ENCODE data around the gene ASAP2.

ASAP2 gene

DNA sequence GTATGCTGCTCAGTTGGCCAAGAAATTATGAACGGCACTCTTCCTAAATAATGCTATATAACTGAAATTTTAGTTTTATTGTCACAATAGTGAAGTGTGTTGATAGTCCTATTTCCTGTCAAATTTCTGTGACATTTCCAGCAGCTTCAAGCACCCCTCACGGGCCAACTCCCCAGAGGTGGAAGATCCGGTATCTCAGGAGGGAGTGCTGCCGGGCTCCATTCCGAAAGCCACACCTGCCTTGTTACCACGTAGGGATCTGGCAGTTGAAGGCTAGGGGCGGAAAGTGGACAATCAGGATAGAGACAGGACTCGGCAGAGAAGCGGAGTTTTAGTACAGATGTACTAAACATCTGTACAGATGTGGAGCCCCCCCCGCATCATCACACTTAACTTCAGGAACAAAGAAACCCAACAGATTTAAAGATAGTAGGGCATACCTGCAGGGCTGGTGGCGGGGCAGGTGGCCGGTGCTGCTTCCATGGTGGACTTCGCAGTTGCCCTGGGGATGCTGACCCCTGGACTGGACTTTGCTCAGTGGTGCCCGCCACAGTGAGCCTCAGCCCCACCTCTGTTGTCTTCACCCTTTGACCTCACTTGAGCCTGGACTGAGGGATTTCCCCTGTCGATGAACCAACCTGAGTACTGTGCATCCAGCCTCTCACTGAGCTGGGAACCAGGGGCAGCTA lies 22.3 kb downstream of the ASAP2 start:
- peaks cover 7% of the 10 kb centered on the region; the same call in 1 of the 2 replicates for H3K4me1 ChIP-seq (ENCODE audit: insufficient read depth, low read length)
- H3K27ac ChIP-seq (ENCODE audit: low read length): no peak overlapping the region
- no peaks in the 10 kb centered on the region for H3K36me3 ChIP-seq (ENCODE audit: insufficient read depth, low read depth, low read length)
- H3K9ac ChIP-seq (ENCODE audit: low read depth, low read length): no peak overlapping the region
- no peaks in the 10 kb centered on the region for H3K9me3 ChIP-seq (ENCODE audit: insufficient read depth, low read depth, low read length)
- H3K4me3 ChIP-seq (ENCODE audit: low read length): no peak overlapping the region
- H3K27me3 ChIP-seq (ENCODE audit: insufficient read depth, low read length): no peaks in the 10 kb centered on the region

DNA sequence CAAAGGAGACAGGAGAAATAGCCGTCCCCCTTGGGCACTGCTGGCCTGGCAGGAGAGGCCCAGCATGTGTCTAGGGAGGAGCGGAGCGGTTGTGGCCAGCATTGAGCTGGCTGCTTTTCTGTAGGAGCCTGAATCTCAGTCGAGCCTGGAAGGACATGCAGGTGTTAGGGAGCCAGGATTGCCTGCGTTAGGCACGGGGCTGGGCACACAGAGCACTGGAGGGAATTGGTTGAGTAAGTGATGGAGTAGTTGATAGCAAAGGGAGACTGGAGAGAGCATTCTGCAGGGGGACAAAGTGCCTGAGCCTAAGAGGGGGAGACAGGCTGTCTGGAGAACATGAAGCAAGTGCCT lies 22.8 kb downstream of the ASAP2 start:
- Histone ChIP-seq H3K4me1 (ENCODE audit: insufficient read depth, low read length) (peaks cover 10% of the 10 kb centered on the region; the same call in 1 of the 2 replicates), H3K27me3 (ENCODE audit: insufficient read depth, low read length) (no peaks in the 10 kb centered on the region), H3K9me3 (ENCODE audit: insufficient read depth, low read depth, low read length) (no peaks in the 10 kb centered on the region), H3K9ac (ENCODE audit: low read depth, low read length) (no peak overlapping the region), H3K27ac (ENCODE audit: low read length) (no peak overlapping the region), H3K4me3 (ENCODE audit: low read length) (no peak overlapping the region), H3K36me3 (ENCODE audit: insufficient read depth, low read depth, low read length) (no peaks in the 10 kb centered on the region)

DNA sequence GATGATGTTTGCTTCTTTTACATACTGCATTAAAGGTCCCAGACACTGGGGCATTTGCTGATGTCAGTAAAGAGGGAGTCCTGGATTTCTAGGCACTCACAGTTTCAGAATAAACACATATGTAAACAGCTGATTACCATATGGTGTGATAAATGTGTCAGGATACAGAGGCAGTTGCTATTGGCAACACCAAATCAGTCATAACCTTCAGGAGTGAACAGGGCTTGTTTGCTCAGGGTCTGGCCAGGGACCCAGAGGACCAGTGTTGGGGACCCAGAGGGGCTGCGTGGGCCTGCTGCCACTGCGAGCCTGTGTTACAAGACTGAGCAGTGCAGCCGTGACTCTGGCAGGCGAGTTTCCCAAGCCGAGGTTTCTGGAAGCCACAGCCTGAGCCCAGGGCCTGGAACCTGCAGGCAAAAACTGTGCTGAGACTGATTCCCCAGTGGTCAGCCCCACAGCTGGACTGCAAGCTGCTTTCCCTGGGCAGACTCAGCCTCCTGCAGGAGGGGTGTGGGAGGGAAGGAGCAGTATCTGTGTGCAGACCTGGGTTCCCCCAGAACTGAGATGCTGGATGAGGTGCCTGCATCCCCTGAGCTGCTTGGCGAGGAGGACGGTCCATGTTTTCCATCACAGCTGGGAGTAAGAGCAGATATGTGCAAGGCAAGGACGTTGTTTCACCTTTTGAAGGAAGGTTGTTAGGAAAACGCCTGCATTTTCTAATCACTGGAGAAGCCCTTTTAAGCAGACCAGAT lies 23.6 kb downstream of the ASAP2 start:
- no peak overlapping the region for H3K27ac ChIP-seq (ENCODE audit: low read length)
- no peak overlapping the region for H3K9ac ChIP-seq (ENCODE audit: low read depth, low read length)
- H3K27me3 ChIP-seq (ENCODE audit: insufficient read depth, low read length): no peaks in the 10 kb centered on the region
- H3K36me3 ChIP-seq (ENCODE audit: insufficient read depth, low read depth, low read length): no peaks in the 10 kb centered on the region
- no peak overlapping the region for H3K4me3 ChIP-seq (ENCODE audit: low read length)
- H3K4me1 ChIP-seq (ENCODE audit: insufficient read depth, low read length): peaks cover 10% of the 10 kb centered on the region; the same call in 1 of the 2 replicates
- no peaks in the 10 kb centered on the region for H3K9me3 ChIP-seq (ENCODE audit: insufficient read depth, low read depth, low read length)

DNA sequence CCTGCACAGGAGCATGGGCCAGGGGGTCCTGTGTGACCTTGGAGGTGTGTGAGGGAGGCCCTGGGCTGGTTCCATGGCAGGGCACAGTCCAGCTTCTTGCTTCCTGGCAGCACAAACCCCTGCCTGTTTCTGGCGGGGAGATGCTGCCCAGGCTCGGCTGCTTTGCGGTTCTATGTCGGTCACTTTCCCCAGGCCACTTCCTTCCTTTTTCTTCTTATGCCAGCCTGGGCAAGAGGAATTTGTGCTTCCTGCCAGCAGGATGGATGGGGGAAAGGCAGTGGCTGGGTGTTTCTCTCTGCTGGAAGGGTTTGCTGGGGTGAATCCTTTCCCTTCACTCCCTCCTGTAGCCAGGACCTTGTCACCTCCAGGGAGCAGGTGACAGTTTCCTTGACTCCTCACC lies 24.3 kb downstream of the ASAP2 start:
- Histone ChIP-seq H3K4me1 (ENCODE audit: insufficient read depth, low read length) (peaks cover 10% of the 10 kb centered on the region; the same call in 1 of the 2 replicates), H3K4me3 (ENCODE audit: low read length) (no peak overlapping the region), H3K27me3 (ENCODE audit: insufficient read depth, low read length) (no peaks in the 10 kb centered on the region), H3K9ac (ENCODE audit: low read depth, low read length) (no peak overlapping the region), H3K36me3 (ENCODE audit: insufficient read depth, low read depth, low read length) (no peaks in the 10 kb centered on the region), H3K27ac (ENCODE audit: low read length) (no peak overlapping the region), H3K9me3 (ENCODE audit: insufficient read depth, low read depth, low read length) (no peaks in the 10 kb centered on the region)

DNA sequence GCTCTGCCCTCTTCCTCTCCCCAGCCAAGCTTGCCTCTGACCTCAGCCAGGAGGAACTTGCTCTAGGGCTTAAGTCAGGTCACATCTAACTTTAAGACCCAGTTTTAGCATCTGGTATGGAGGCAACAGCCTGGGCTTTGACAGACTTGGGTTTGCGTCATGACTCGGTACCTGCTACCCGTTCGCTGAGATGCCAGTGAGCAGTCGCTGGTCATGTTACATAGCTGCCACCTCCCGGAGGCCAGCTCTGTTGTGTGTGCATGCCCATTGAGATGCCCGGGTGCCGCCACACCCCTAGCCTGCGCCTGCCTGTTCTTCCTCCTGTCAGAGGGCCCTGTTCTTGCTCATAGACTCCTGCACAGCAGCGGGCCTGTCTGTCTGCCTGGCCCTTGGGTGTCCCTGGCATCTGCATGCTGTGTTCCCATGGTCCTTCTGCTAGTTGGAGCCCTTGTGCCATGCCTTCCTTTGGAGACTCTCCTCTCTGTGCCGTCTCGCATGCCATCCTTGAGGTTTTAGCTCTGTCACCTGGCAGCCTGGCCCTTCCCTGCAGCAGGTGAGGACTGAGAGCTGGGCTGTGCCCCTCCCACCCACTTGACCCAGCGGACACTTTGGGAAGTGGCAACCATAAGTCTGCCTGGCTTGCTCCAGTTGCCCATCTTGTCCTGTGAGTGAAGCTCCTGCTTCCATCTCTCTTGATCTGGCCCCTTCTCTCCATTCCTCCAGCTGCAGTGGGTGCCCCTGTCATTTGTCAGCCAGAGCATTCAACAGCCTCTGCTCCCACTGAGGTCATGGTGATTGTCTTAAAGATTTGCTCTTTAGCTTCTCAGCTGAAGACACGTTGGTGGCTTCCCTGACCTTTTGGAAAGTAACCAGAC lies 24.9 kb downstream of the ASAP2 start:
- Histone ChIP-seq H3K4me3 (ENCODE audit: low read length) (no peak overlapping the region), H3K9me3 (ENCODE audit: insufficient read depth, low read depth, low read length) (no peaks in the 10 kb centered on the region), H3K27me3 (ENCODE audit: insufficient read depth, low read length) (no peaks in the 10 kb centered on the region), H3K36me3 (ENCODE audit: insufficient read depth, low read depth, low read length) (no peaks in the 10 kb centered on the region), H3K4me1 (ENCODE audit: insufficient read depth, low read length) (peaks cover 10% of the 10 kb centered on the region; the same call in 1 of the 2 replicates), H3K27ac (ENCODE audit: low read length) (no peak overlapping the region), H3K9ac (ENCODE audit: low read depth, low read length) (no peak overlapping the region)

DNA sequence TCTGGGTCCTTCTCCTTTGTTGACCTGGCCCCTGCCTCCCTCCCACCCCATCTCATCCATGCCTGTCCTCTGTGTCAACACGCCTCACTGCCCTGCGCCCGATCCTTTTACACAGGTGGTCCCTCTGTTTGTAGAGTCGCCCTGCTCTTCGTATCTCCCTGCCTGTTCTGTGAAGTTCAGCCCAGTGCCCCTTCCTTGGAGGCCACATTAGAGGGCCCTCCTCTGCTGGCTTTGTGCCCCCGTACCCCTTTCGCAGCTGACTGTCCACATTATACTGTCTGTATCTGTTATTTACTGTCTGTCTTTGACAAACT lies 25.5 kb downstream of the ASAP2 start:
- no peak overlapping the region for H3K4me3 ChIP-seq (ENCODE audit: low read length)
- H3K4me1 ChIP-seq (ENCODE audit: insufficient read depth, low read length): peaks cover 4% of the 10 kb centered on the region; the same call in 1 of the 2 replicates

DNA sequence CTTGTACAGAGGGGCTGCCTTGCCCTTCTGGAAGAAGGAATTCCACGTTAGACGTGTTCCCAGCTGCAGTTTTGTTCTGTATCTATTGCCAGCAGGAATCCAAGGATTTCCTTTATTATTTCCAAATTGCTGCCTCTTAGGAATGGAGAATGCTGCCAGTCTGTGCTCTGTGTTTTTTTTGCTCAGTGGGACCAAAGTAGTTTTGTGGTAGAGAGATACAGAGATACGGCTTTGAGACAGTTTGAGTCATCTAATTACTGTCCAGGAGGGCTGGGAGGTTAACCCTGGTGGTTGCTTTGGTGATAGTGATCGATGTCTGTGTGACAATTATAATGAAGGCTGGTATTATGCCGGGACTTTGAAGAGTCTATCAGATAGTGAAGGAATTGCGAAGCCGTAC lies 26.3 kb downstream of the ASAP2 start:
- no peaks in the 10 kb centered on the region for H3K9me3 ChIP-seq (ENCODE audit: insufficient read depth, low read depth, low read length)
- H3K27me3 ChIP-seq (ENCODE audit: insufficient read depth, low read length): no peaks in the 10 kb centered on the region
- H3K9ac ChIP-seq (ENCODE audit: low read depth, low read length): no peak overlapping the region
- H3K4me1 ChIP-seq (ENCODE audit: insufficient read depth, low read length): 0 out of 2 replicates have a peak, but pooled peaks cover 3% of the 10 kb centered on the region
- H3K36me3 ChIP-seq (ENCODE audit: insufficient read depth, low read depth, low read length): no peaks in the 10 kb centered on the region
- H3K27ac ChIP-seq (ENCODE audit: low read length): no peak overlapping the region
- H3K4me3 ChIP-seq (ENCODE audit: low read length): no peak overlapping the region

More for the DNA sequence above, 25.5 kb downstream of the ASAP2 start:
- Histone ChIP-seq H3K27me3 (ENCODE audit: insufficient read depth, low read length) (no peaks in the 10 kb centered on the region), H3K9ac (ENCODE audit: low read depth, low read length) (no peak overlapping the region), H3K9me3 (ENCODE audit: insufficient read depth, low read depth, low read length) (no peaks in the 10 kb centered on the region), H3K27ac (ENCODE audit: low read length) (no peak overlapping the region), H3K36me3 (ENCODE audit: insufficient read depth, low read depth, low read length) (no peaks in the 10 kb centered on the region)

DNA sequence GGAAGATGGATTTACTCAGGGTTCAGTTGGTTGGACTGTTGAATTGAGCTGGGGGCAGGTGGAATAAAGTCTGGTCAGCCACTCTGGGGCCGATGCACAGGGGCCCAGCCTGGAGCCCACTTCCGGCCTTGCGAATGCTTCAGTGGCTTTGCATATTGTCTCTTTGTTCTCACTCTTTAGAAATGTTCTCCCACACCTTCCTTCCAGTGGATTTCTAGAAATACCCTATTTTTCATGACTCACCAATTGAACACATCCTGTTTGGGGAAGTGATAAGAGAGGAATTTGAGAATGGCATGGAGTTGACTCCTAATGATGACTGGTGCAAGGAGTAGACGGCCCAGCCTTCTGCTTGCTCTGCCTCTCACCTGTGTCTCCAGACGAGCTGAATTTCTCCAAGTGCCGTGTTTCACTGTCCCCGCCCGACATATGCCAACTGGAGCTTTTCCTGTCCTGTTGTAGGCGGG lies 28.1 kb downstream of the ASAP2 start:
- Histone ChIP-seq H3K27ac (ENCODE audit: low read length) (no peak overlapping the region), H3K4me1 (ENCODE audit: insufficient read depth, low read length) (0 out of 2 replicates have a peak, but pooled peaks cover 3% of the 10 kb centered on the region), H3K36me3 (ENCODE audit: insufficient read depth, low read depth, low read length) (no peaks in the 10 kb centered on the region), H3K27me3 (ENCODE audit: insufficient read depth, low read length) (no peaks in the 10 kb centered on the region), H3K4me3 (ENCODE audit: low read length) (no peak overlapping the region), H3K9ac (ENCODE audit: low read depth, low read length) (no peak overlapping the region), H3K9me3 (ENCODE audit: insufficient read depth, low read depth, low read length) (no peaks in the 10 kb centered on the region)

DNA sequence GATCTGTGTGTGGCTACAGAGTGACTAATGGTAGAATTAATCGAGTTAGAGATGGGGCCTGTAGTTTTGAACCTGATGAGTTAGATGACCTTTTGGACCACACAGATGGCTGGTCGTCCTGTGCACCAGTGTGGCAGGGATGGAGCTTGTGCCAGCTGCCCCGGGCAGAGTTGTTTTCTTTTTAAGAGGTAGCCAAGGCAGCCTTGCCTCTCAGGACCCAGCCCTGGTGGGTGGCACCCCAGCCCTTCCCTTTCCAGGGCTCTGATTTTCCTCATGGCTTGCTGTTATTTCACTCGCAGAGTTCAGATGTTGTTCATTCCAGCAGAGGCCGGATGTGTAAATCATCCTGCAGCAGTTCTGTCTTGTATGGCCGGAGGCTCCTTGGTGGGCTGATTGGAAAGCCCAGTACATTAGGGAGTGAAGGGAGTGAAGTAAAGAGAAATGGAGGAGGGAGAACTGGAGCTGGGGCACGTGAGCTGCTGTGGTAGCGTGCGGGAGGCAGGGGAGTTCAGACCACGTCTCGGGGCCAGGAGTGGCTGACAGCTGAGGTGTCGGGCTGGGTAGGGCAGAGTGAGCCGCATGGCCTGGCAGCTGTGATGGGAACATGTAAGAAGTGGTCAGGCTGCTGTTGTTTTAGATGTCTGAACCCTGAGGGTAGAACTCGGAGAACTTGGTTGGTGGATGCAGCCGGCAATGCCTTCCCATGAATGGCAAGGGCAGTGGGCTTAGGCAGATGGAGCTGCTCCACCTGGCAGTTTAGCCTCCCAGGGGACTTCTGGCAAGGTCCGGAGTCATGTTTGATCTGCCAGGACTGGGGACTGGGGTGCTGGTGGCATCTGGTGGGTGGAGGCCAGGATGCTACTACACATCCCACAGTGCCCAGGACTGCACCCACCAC lies 28.8 kb downstream of the ASAP2 start:
- Histone ChIP-seq H3K9ac (ENCODE audit: low read depth, low read length) (no peak overlapping the region), H3K36me3 (ENCODE audit: insufficient read depth, low read depth, low read length) (no peaks in the 10 kb centered on the region), H3K4me3 (ENCODE audit: low read length) (no peak overlapping the region), H3K9me3 (ENCODE audit: insufficient read depth, low read depth, low read length) (no peaks in the 10 kb centered on the region), H3K27me3 (ENCODE audit: insufficient read depth, low read length) (no peaks in the 10 kb centered on the region), H3K27ac (ENCODE audit: low read length) (no peak overlapping the region), H3K4me1 (ENCODE audit: insufficient read depth, low read length) (0 out of 2 replicates have a peak, but pooled peaks cover 3% of the 10 kb centered on the region)

DNA sequence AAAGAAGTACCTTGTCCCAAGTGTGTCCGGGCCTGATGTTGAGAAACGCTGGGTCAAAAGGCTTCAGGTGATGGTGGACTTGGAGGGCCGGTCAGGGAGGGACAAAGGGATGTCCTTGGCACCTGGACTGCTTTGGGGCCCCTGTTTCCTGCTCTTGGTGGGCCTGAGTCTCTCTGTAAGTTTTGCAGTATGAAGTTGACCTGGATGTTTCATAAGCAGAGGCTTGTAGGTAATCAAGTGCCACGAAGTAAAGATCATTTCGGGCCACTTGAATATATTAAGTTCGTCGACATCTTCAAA lies 29.4 kb downstream of the ASAP2 start:
- Histone ChIP-seq H3K9me3 (ENCODE audit: insufficient read depth, low read depth, low read length) (no peaks in the 10 kb centered on the region), H3K4me3 (ENCODE audit: low read length) (no peak overlapping the region), H3K36me3 (ENCODE audit: insufficient read depth, low read depth, low read length) (no peaks in the 10 kb centered on the region), H3K9ac (ENCODE audit: low read depth, low read length) (no peak overlapping the region), H3K27ac (ENCODE audit: low read length) (no peak overlapping the region), H3K4me1 (ENCODE audit: insufficient read depth, low read length) (0 out of 2 replicates have a peak, but pooled peaks cover 3% of the 10 kb centered on the region), H3K27me3 (ENCODE audit: insufficient read depth, low read length) (no peaks in the 10 kb centered on the region)

DNA sequence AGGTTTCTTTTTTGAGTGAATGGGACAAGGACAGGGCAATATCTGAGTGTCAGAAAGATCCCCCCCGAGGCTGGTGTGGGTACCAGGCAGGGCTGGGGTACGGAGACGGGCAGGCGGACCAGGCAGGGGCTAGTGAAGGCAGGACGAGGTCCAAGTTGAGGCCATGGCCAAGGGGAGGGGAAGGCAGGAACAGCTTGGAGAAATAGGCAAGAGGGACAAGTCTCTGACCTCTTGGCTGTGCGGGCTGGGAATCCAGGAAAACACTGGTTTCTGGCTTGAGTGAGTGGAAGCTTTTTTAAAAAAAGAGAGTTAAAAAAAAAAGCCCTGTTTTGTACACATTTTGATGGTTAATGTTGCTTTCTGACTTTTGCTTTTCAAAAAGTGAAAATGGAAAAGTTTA lies 30.3 kb downstream of the ASAP2 start:
- H3K9me3 ChIP-seq (ENCODE audit: insufficient read depth, low read depth, low read length): no peaks in the 10 kb centered on the region
- no peaks in the 10 kb centered on the region for H3K36me3 ChIP-seq (ENCODE audit: insufficient read depth, low read depth, low read length)
- H3K27ac ChIP-seq (ENCODE audit: low read length): no peak overlapping the region
- no peak overlapping the region for H3K9ac ChIP-seq (ENCODE audit: low read depth, low read length)
- no peaks in the 10 kb centered on the region for H3K27me3 ChIP-seq (ENCODE audit: insufficient read depth, low read length)
- 0 out of 2 replicates have a peak, but pooled peaks cover 3% of the 10 kb centered on the region for H3K4me1 ChIP-seq (ENCODE audit: insufficient read depth, low read length)
- no peak overlapping the region for H3K4me3 ChIP-seq (ENCODE audit: low read length)
